ENCODE data around the gene IL23A.

GRCh38 chr12:56298828-56299227 lies 39.9 kb upstream of the IL23A start:
- TF ChIP-seq POLR2A (IDR thresholded peaks at IDR 0.05; ENCODE audit: low read depth, low read length) (no peak), POLR2AphosphoS5 (IDR thresholded peaks at IDR 0.05; ENCODE audit: low read depth, low read length) (no peak), TAF1 (IDR thresholded peaks at IDR 0.05; ENCODE audit: low read depth, low read length) (no peak), PAX5 (IDR thresholded peaks at IDR 0.05; ENCODE audit: insufficient read depth, low read length, severe bottlenecking) (no peak), SPI1 (IDR thresholded peaks at IDR 0.05; ENCODE audit: low read depth, low read length) (no peak)
